SK-N-MC (cell line): ENCODE measurements around the gene ADAMTS5.

Experiments used
- EZH2 ChIP-seq: fragments of 200-600 bp; sonication (generic); IDR thresholded peaks from one replicate; pipeline ENCODE4 v1.6.1; 2017; ENCODE audit warnings: antibody characterized with exemption
- FOXP2 ChIP-seq: optimal IDR thresholded peaks from 2 replicates; pipeline ENCODE3; 2011; ENCODE audit warnings: mild to moderate bottlenecking, moderate library complexity; ENCODE audit not compliant: insufficient read depth; ENCODE audit errors: extremely low read length, control extremely low read depth
- POLR2AphosphoS5 ChIP-seq: IDR thresholded peaks from 2 replicates; pipeline ENCODE4 v1.6.1; 2012; ENCODE audit warnings: mild to moderate bottlenecking, low read depth, low read length, borderline replicate concordance

GRCh38 chr21:26967062-26967913, at the start of gene ADAMTS5:
- TF ChIP-seq POLR2AphosphoS5 (no peak), EZH2 (no peak), FOXP2 (no peak)
